Measurements from ENCODE around the gene MXRA7.
"Not testable (repeated sequence)": the region's sequence is repeated elsewhere in the genome, so short reads cannot be mapped to it uniquely, and the experiment has no call there.

Gene MXRA7

DNA sequence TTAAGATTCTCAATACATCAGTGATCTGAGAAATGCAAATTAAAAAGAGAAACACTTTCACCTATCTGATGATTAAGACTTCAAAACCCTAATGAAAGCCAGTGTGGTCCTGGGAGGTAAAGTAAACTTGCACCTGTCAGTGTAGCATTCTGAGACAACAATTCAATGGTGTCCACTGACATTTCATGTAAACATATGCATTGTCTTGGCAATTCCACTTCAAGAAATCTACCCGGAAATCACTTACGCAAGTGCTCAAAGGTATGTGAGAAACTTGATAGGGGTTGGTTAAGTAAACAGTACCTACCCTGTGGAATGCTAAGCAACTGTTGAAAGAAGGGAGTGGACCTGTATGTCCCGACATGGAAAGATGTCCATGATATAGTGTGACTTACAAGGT is 69.3 kb downstream of the MXRA7 start:
- DNase-seq, result no peak

DNA sequence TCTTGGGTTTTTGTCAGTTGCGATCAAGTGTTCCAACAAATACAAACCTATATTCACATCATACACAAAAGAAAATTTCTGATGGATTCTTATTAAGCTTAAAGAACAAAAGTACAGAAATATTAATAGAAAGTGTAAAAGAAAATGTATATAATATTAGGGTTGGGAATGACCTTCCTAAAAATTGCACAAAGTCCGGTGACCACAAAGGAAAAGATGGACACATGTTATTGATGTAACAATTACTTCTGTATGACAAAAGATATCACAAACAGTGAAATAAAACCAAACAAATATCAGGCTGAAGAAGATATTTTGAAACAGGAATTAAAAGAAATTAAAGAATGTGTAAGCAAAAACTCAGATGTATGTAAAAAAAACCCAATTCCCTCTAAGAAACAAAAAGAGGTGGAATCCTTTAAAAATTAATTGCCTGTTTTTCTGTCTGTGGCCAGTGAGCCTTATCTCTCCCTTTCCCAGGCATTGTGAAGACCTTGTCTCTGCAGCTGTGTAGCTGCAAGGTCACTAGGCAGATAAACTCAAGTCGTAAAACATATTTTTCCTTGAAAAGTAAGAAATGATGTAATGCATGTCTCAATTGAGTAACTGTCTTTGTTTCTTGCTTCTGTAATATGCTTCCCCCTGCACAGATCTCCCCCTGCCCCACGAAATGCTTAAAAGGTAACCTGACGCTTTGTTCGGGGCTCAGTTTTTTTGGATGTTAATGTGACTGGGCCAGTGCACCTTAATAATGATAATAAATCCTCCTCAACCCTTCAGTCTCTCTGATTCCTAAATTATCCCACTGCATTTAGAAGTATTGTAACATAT is 70.0 kb downstream of the MXRA7 start:
- no peak for DNase-seq

DNA sequence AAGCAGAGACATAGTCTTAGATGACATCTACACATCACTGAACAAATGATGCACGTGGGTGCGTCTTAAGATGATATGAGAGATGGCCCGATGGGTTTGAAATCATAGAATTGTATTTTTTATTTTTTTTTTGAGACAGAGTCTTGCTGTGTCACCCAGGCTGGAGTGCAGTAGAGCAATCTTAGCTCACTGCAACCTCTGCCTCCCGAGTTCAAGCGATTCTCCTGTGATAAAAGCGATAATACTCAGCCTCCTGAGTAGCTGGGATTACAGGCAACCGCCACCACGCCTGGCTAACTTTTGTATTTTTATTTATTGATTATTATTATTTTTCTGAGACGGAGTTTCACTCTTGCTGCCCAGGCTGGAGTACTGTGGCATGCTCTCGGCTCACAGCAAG is 72.5 kb downstream of the MXRA7 start:
- DNase-seq, result no peak

DNA sequence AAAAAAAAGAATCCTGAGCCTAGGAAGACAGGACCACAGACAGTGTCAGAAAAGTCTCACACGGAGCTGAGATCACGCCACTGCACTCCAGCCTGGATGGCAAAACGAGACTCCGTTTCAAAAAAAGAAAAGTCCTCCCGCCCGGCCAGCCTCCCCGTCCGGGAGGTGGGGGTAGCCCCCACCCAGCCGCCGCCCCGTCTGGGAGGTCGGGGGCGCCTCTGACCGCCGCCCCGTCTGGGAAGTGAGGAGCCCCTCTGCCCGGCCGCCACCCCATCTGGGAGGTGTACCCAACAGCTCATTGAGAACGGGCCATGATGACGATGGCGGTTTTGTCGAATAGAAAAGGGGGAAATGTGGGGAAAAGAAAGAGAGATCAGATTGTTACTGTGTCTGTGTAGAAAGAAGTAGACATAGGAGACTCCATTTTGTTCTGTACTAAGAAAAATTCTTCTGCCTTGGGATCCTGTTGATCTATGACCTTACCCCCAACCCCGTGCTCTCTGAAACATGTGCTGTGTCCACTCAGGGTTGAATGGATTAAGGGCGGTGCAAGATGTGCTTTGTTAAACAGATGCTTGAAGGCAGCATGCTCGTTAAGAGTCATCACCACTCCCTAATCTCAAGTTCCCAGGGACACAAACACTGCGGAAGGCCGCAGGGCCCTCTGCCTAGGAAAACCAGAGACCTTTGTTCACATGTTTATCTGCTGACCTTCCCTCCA is 74.1 kb downstream of the MXRA7 start:
- not testable (repeated sequence) for DNase-seq

DNA sequence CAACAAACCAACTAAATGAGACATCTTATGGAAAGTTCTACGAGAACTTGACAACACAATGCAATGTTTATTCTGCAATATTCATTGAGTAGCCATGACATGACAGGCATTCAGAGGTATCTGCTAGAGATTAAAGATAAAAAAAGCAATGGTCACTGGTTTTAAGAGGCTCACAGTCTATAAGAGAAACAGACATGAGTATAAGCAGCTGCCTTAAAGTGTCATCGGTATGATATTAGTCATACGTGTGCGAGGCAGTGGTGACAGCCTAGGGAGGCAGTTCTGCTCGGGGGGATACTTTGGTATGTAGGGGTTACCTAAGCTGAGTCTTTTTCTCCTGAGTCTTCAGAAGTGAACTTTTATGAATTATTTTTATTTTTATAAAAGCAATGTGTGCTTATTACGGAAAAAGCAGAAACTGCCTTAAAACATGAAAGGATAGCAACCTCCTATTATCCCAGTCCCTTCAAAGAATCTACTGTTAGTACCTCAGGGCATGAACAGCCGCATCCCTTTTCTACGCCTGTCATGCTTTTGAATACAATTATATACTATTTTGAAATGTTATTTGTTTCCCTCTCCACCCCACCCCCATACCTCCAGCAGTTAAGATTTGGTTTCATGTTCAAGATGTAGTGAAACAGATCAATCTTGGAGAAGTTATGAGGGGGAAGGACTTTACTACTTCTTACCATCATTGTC is 75.0 kb downstream of the MXRA7 start:
- no peak for DNase-seq

DNA sequence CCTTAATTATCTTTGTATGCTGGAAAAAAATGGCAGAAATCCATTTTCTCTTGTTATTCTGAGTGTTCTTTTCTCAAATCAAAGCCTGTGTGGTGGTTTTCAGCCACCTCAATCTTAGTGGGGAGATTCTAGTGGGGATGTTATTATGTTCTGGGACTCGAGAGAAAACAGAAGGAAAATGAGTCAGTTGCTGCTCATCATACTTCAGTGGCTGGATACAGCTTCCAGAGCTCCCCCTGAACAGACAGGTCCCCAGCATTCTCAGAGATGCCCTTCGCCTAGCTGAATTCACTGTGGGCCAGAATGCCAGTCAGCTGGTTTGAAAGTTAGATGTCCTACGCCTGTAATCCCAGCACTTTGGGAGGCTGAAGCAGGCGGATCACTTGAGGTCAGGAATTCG is 75.7 kb downstream of the MXRA7 start:
- no peak for DNase-seq

DNA sequence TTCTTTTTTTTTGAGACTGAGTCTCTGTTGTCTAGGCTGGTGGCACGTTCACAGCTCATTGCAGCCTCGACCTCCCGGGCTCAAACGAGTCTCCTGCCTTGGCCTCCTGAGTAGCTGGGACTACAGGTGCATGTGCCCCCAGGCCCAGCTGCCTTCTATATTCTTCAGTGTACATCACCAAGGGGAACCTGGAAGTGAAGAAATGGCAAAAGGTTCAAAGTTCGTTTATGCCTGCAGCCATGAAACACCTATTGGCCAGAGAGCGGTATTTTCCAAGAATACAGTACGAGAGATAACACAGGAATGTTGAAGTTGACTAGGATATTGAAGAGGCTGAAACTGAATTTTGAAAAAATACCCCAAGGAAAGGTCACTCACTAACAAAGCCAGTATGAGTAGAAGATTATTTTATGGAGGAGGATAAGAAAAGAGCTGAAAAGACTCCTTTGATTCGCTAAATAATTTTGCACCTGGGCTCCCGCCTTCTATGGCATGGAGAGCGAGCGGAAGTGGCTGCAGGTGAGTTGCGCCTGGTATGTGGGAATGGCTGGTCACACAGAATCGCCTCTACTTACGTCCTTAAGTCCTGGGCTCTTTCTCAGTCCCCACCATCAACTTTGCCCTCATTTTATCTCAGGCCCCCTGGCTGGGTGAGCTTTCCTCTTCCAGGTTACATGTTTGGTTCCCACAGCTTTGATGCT is 77.0 kb downstream of the MXRA7 start:
- no peak for DNase-seq

DNA sequence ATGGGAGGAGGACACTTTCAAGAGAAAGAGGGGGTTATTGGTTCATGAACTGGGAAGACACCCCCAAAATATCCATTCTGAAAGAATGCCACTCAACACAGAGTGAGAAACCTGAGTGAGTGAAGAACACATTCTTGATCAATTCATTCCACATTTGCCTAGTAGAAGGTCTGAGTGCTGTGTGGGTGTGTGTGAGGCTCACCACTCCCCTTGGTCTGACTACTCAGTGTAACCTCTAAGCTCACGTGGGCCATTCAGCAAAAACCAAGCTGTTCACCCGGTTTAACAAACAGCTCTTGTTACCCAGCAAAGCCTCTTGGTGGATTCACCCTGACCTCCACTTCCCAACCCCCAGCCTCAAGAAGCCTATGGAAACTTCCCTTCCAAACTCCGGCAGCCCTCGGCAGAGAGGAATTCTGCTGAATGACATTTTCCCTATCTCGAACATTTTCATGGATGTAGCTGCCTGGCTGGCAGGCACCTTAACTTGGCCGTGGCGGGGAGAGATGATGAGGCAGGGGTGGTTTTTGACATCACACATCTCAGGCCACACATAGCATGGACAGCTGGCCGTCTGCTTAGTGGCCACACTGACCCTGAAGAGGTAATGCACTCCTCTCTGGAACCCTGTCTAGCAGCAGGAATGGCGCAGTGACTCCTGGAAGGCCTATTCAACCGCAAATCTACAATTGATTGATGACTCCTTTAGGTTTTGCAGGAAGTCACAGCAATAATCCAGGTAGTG is 78.8 kb downstream of the MXRA7 start:
- no peak for DNase-seq

DNA sequence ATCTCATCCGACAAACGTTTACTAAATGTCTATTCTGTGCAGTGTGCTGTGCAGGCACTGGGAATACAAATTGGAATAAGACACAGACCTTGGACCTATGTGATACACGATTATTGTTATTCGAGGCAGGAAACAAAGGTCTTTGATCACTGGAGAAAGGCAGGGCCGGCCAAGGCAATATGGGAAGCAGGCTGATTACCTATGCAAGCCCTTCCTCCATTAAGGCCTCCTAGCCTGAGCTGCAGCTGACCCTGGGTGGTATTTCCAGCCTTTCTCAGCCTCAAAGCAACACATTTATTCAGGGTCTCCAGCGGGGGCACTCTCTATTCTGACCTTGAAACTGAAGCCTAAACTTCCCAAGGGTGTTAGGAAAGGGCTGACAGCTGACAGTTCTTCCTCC is 80.6 kb downstream of the MXRA7 start:
- DNase-seq, result no peak

Data from femur (tissue), 1 donor.